Measurements from ENCODE around the gene PDX1. TPM values are rescaled to one million over a fixed set of nuclear protein-coding genes. Genes with fewer than 3 reads are reported as not detected.
A peak's percentile ranks its signal among the peaks of the same experiment; 100 is the strongest.

The PDX1 gene
- total RNA-seq, 4 donors from 2014 or later = not detected

- no peaks in the 10 kb centered on the region for H3K9me3 ChIP-seq
- intact Hi-C loops (cut with DNase I) = no loop called here
- H3K4me1 ChIP-seq = peaks cover 11 to 20% (median 15%) of the 10 kb centered on the region in 3 donors
- 1 to 10% methylated on average over 9 to 16 of the region's 71 CpGs for WGBS, 2 donors
- no peaks in the 10 kb centered on the region for H3K36me3 ChIP-seq
- peaks cover 9 to 98% (median 29%) of the 10 kb centered on the region in 4 donors for H3K27me3 ChIP-seq
- H3K27ac ChIP-seq = no peak overlapping the region
- DNase-seq = no peak
- no peak for TF ChIP-seq POLR2A (IDR thresholded peaks at IDR 0.05)
- TF ChIP-seq CTCF (IDR thresholded peaks at IDR 0.05) = peak; percentile 73 to 91 (median 84)
- H3K4me3 ChIP-seq = peak overlapping the region; percentile 23 to 67 (median 42)
Observed at GRCh38 chr13:27953676-27954405, 34.0 kb downstream of the PDX1 start.

- H3K36me3 ChIP-seq = no peaks in the 10 kb centered on the region
- 0 to 16% methylated on average over 1 to 23 of the region's 56 CpGs for WGBS, 2 donors
- H3K9me3 ChIP-seq = no peaks in the 10 kb centered on the region
- peaks cover 13 to 100% (median 32%) of the 10 kb centered on the region in 4 donors for H3K27me3 ChIP-seq
- H3K4me3 ChIP-seq = peak overlapping the region; percentile 23 to 67 (median 42)
- H3K27ac ChIP-seq = no peak overlapping the region
- DNase-seq = no peak
- intact Hi-C loops (cut with DNase I) = no loop called here
- H3K4me1 ChIP-seq = peaks cover 11 to 23% (median 15%) of the 10 kb centered on the region in 3 donors
- no peak for TF ChIP-seq POLR2A (IDR thresholded peaks at IDR 0.05)
- TF ChIP-seq CTCF (IDR thresholded peaks at IDR 0.05) = no peak
Observed at GRCh38 chr13:27954406-27954851, 34.6 kb downstream of the PDX1 start.

GRCh38 chr13:27955014-27955591, 35.3 kb downstream of the PDX1 start:
- TF ChIP-seq POLR2A (IDR thresholded peaks at IDR 0.05) = no peak
- TF ChIP-seq CTCF (IDR thresholded peaks at IDR 0.05) = no peak
- Histone ChIP-seq H3K4me3 (no peak overlapping the region), H3K27me3 (peaks cover 19 to 100% (median 39%) of the 10 kb centered on the region in 4 donors), H3K36me3 (no peaks in the 10 kb centered on the region), H3K4me1 (peaks cover 11 to 30% (median 17%) of the 10 kb centered on the region in 3 donors), H3K27ac (no peak overlapping the region), H3K9me3 (no peaks in the 10 kb centered on the region)
- WGBS, 2 donors = 49 to 58% methylated on average over 11 of the region's 11 CpGs
- DNase-seq = no peak
- intact Hi-C loops (cut with DNase I) = no loop called here

- WGBS, 2 donors = 17 to 22% methylated on average over 5 of the region's 5 CpGs
- intact Hi-C loops (cut with DNase I) = no loop called here
- Histone ChIP-seq H3K27ac (no peak overlapping the region), H3K4me3 (no peak overlapping the region), H3K9me3 (no peaks in the 10 kb centered on the region), H3K36me3 (no peaks in the 10 kb centered on the region), H3K27me3 (peaks cover 24 to 100% (median 43%) of the 10 kb centered on the region in 4 donors), H3K4me1 (peaks cover 19 to 43% (median 29%) of the 10 kb centered on the region in 3 donors)
- TF ChIP-seq POLR2A (IDR thresholded peaks at IDR 0.05) (no peak), CTCF (IDR thresholded peaks at IDR 0.05) (no peak)
- no peak for DNase-seq
Observed at GRCh38 chr13:27956576-27957300, 36.9 kb downstream of the PDX1 start.
